SK-N-SH (cell line): ENCODE data around the gene PTPN6.

Experiments used
- CTCF ChIP-seq: fragments of 200-600 bp; sonication (generic); IDR thresholded peaks from 2 replicates; pipeline ENCODE4 v1.6.1; 2017; ENCODE audit warnings: antibody characterized with exemption, mild to moderate bottlenecking, moderate library complexity
- RAD21 ChIP-seq: IDR thresholded peaks from 2 replicates; pipeline ENCODE4 v1.6.1; 2012; ENCODE audit warnings: mild to moderate bottlenecking, low read length
- SMC3 ChIP-seq: IDR thresholded peaks from 2 replicates; pipeline ENCODE4 v1.6.1; 2012; ENCODE audit warnings: low read depth, low read length, improper control_type of control experiment
- TAF1 ChIP-seq: IDR thresholded peaks from 2 replicates; pipeline ENCODE4 v1.6.1; 2012; ENCODE audit warnings: low read depth, mild to moderate bottlenecking, low read length, moderate library complexity, borderline replicate concordance

GRCh38 chr12:6955108-6956020 is 4.2 kb downstream of the PTPN6 start:
- no peak for TF ChIP-seq TAF1
- no peak for TF ChIP-seq RAD21
- no peak for TF ChIP-seq SMC3
- TF ChIP-seq CTCF = no peak
